Stomach (tissue), 9 donors: ENCODE data around the gene HCN2. TPM values are rescaled to one million over a fixed set of nuclear protein-coding genes. Genes with fewer than 3 reads are reported as not detected.
"Not testable (repeated sequence)": the region's sequence is repeated elsewhere in the genome, so short reads cannot be mapped to it uniquely, and the experiment has no call there.

Experiments used
- DNase-seq, 2 donors: peaks; one replicate each; pipeline versions ENCODE4 v3.0.0 to v3.0.0-alpha.2; 2013 to 2019
- H3K27ac ChIP-seq, 5 donors: fragments of 200-600 bp in 4 of 5; sonication (generic) in 4 of 5; one replicate each; pipeline ENCODE4 v1.5.1; 2013 to 2019; ENCODE audit warnings: mild to moderate bottlenecking in 1 of 5, moderate library complexity in 1 of 5
- H3K27me3 ChIP-seq, 3 donors: fragments of 200-600 bp; sonication (generic); one replicate each; pipeline ENCODE4 v1.5.1; 2017 to 2019; ENCODE audit warnings: mixed run types in 1 of 3
- H3K36me3 ChIP-seq, 4 donors: fragments of 200-600 bp; sonication (generic); 1 replicate in 3 of 4; 2 replicates in 1 of 4; pipeline ENCODE4 v1.5.1; 2016 to 2019
- H3K4me1 ChIP-seq, 4 donors: fragments of 200-600 bp; sonication (generic); one replicate each; pipeline ENCODE4 v1.5.1; 2016 to 2019
- H3K4me3 ChIP-seq, 4 donors: fragments of 200-600 bp; sonication (generic) in 3 of 4; one replicate each; pipeline ENCODE4 v1.5.1; 2016 to 2019; ENCODE audit warnings: mild to moderate bottlenecking in 1 of 4
- H3K9me3 ChIP-seq, 4 donors: fragments of 200-600 bp; sonication (generic); one replicate each; pipeline ENCODE4 v1.5.1; 2016 to 2019
- CTCF ChIP-seq, 7 experiments: fragments of 450-650 bp in 4 of 7; fragments of 200-600 bp in 3 of 7; sonication (generic) in 3 of 7; IDR thresholded peaks; one replicate each; pipeline ENCODE4 v1.5.1; 2016 to 2019; ENCODE audit warnings: antibody characterized with exemption in 7 of 7, control low read depth in 2 of 7, mild to moderate bottlenecking in 1 of 7
- EP300 ChIP-seq: sonication (generic); formaldehyde crosslinking; IDR thresholded peaks from one replicate; pipeline ENCODE4 v1.6.1; 2017; ENCODE audit warnings: antibody characterized with exemption
- POLR2A ChIP-seq, 4 donors: fragments of 450-650 bp; IDR thresholded peaks; one replicate each; pipeline ENCODE4 v1.6.1; 2016; ENCODE audit warnings: antibody characterized with exemption in 4 of 4, control low read depth in 2 of 4, mild to moderate bottlenecking in 1 of 4, moderate library complexity in 1 of 4
- POLR2AphosphoS5 ChIP-seq, 3 donors: sonication (generic); formaldehyde crosslinking; IDR thresholded peaks; one replicate each; pipeline ENCODE4 v1.6.1; 2016; ENCODE audit warnings: antibody characterized with exemption in 3 of 3
- WGBS, 5 donors: extraction: QIAGEN DNeasy Blood & Tissue Kit in 3 of 5; methylation state at CpG; one replicate each; pipeline versions ENCODE4 v1.1.5 to v1.1.7; 2013 to 2018; 5-methylcytosine and 5-hydroxymethylcytosine counted together
- intact Hi-C: fragments of 100-400 bp; cut with DNase I; formaldehyde crosslinking; loops from one replicate; pipeline ENCODE4 v1.15.1; 2023; ENCODE audit warnings: low total_unique reads
- polyA plus RNA-seq, 3 donors: library from polyadenylated mRNA; stranded (reverse); fragments of 200-250 nt; gene quantifications; one replicate each; pipeline ENCODE4 v1.2.3, GENCODE V29; 2013
- total RNA-seq, 5 donors: library from RNA; depleted of rRNA; stranded (reverse); fragments of >200 nt; gene quantifications; one replicate each; pipeline versions ENCODE4 v1.1.0 to v1.2.3, GENCODE V29; 2014 to 2016
- donor health status: healthy with polysubstance abuse.
- donor health status: Bipolar disorder and iron deficiency.
- donor health status: healthy.

Gene HCN2
- total and polyA plus RNA-seq, 8 donors = 0.10 to 0.18 (median 0.15) TPM; not detected in 5

- intact Hi-C loops = no loop called here
- no peak for DNase-seq
- Histone ChIP-seq H3K4me1 (peaks cover 0 to 16% (median 9%) of the 10 kb centered on the region in 4 donors), H3K27ac (no peak overlapping the region), H3K4me3 (no peak overlapping the region), H3K27me3 (peaks cover 0 to 21% (median 7%) of the 10 kb centered on the region in 3 donors), H3K9me3 (no peaks in the 10 kb centered on the region), H3K36me3 (peaks cover 40 to 79% (median 78%) of the 10 kb centered on the region in 4 donors)
- WGBS, 5 donors = 89 to 96% (median 95%) methylated on average over 23 to 47 of the region's 47 CpGs
- TF ChIP-seq CTCF (IDR thresholded peaks at IDR 0.05) = no peak
- TF ChIP-seq EP300 = no peak
- no peak for TF ChIP-seq POLR2AphosphoS5 (IDR thresholded peaks at IDR 0.05)
- TF ChIP-seq POLR2A (IDR thresholded peaks at IDR 0.05) = no peak
Observed at GRCh38 chr19:619286-620002, 29.8 kb downstream of the HCN2 start.

- no peak for TF ChIP-seq EP300
- no peak for TF ChIP-seq POLR2AphosphoS5 (IDR thresholded peaks at IDR 0.05)
- no peak for TF ChIP-seq POLR2A (IDR thresholded peaks at IDR 0.05)
- TF ChIP-seq CTCF (IDR thresholded peaks at IDR 0.05) = no peak
- Histone ChIP-seq H3K27me3 (peaks cover 0 to 18% (median 7%) of the 10 kb centered on the region in 3 donors), H3K4me3 (no peak overlapping the region), H3K27ac (no peak overlapping the region), H3K4me1 (peaks cover 0 to 16% (median 9%) of the 10 kb centered on the region in 4 donors), H3K36me3 (peaks cover 47 to 87% (median 86%) of the 10 kb centered on the region in 4 donors), H3K9me3 (no peaks in the 10 kb centered on the region)
- intact Hi-C loops = no loop called here
- WGBS, 5 donors = 94 to 96% (median 94%) methylated on average over 36 to 51 of the region's 51 CpGs
- DNase-seq = no peak
Observed at GRCh38 chr19:620166-620862, 30.6 kb downstream of the HCN2 start.

GRCh38 chr19:621191-621590 is 31.5 kb downstream of the HCN2 start:
- H3K4me3 ChIP-seq, H3K27ac ChIP-seq, intact Hi-C loops, DNase-seq, H3K9me3 ChIP-seq: not testable (repeated sequence)
- peaks cover 0 to 12% (median 7%) of the 10 kb centered on the region in 3 donors for H3K27me3 ChIP-seq
- WGBS, 5 donors = 95 to 97% (median 96%) methylated on average over 29 to 48 of the region's 48 CpGs
- H3K36me3 ChIP-seq = peaks cover 48 to 96% (median 95%) of the 10 kb centered on the region in 4 donors
- H3K4me1 ChIP-seq = peaks cover 0 to 12% (median 7%) of the 10 kb centered on the region in 4 donors

- TF ChIP-seq POLR2A (IDR thresholded peaks at IDR 0.05) (no peak), CTCF (IDR thresholded peaks at IDR 0.05) (no peak)
- WGBS, 5 donors = 90 to 99% (median 93%) methylated on average over 18 to 24 of the region's 24 CpGs
- intact Hi-C loops = no loop called here
- H3K4me1 ChIP-seq = peaks cover 0 to 6% (median 1%) of the 10 kb centered on the region in 4 donors
- H3K36me3 ChIP-seq = peaks cover 47 to 99% (median 97%) of the 10 kb centered on the region in 4 donors
- H3K27ac ChIP-seq = no peak overlapping the region
- DNase-seq = no peak
- no peaks in the 10 kb centered on the region for H3K9me3 ChIP-seq
- H3K27me3 ChIP-seq = peaks cover 0 to 6% (median 1%) of the 10 kb centered on the region in 3 donors
- H3K4me3 ChIP-seq = no peak overlapping the region
Observed at GRCh38 chr19:621819-622218, 32.1 kb downstream of the HCN2 start.
